ENCODE results near the gene KIRREL2. TPM values are rescaled to one million over a fixed set of nuclear protein-coding genes. Genes with fewer than 3 reads are reported as not detected.
A peak's percentile ranks its signal among the peaks of the same experiment; 100 is the strongest.

Gene KIRREL2
- total RNA-seq, 1 experiment from 2014 or later = 0.15 TPM

- no peaks in the 10 kb centered on the region for H3K36me3 ChIP-seq (ENCODE audit: insufficient read depth, low read length, poor library complexity, severe bottlenecking)
- no peaks in the 10 kb centered on the region for H3K27me3 ChIP-seq (replicated peaks; ENCODE audit: insufficient read depth, low read depth, low read length, poor library complexity)
- no peaks in the 10 kb centered on the region for H3K9me3 ChIP-seq (ENCODE audit: low read depth, low read length, poor library complexity, severe bottlenecking)
- TF ChIP-seq, protein P1, sequence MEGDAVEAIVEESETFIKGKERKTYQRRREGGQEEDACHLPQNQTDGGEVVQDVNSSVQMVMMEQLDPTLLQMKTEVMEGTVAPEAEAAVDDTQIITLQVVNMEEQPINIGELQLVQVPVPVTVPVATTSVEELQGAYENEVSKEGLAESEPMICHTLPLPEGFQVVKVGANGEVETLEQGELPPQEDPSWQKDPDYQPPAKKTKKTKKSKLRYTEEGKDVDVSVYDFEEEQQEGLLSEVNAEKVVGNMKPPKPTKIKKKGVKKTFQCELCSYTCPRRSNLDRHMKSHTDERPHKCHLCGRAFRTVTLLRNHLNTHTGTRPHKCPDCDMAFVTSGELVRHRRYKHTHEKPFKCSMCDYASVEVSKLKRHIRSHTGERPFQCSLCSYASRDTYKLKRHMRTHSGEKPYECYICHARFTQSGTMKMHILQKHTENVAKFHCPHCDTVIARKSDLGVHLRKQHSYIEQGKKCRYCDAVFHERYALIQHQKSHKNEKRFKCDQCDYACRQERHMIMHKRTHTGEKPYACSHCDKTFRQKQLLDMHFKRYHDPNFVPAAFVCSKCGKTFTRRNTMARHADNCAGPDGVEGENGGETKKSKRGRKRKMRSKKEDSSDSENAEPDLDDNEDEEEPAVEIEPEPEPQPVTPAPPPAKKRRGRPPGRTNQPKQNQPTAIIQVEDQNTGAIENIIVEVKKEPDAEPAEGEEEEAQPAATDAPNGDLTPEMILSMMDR (conservative IDR thresholded peaks at IDR 0.05; ENCODE audit: low read depth, low read length) = no peak
- TF ChIP-seq EZH2 (IDR thresholded peaks at IDR 0.05; ENCODE audit: borderline replicate concordance, low read depth, low read length, poor library complexity, severe bottlenecking) = no peak
- ChIA-PET CTCF (interaction anchor here (0.7 kb wide), 1 partner anchor 25 kb away, joined by 7 read pairs; no protein-coding TSS in a partner anchor), POLR2A (ENCODE audit: low non-redundant PET) (no interaction called here)
- intact Hi-C loops (cut with micrococcal nuclease; ENCODE audit: unreplicated experiment) = no loop called here
- BruUV-seq (replicated peaks) = no TSS peak
- H3K4me1 ChIP-seq (ENCODE audit: insufficient read depth, low read length, poor library complexity, severe bottlenecking) = peaks cover 34% of the 10 kb centered on the region
- no peak overlapping the region for H3K4me3 ChIP-seq (ENCODE audit: low read depth, low read length, poor library complexity, severe bottlenecking)
- H3K27ac ChIP-seq (ENCODE audit: low read depth, low read length, poor library complexity, severe bottlenecking) = peak overlapping the region; percentile 21
- no peak for DNase-seq (ENCODE audit: low spot score)
These were observed 47.8 kb downstream of the KIRREL2 start for GRCh38 chr19:35904311-35905068.

GRCh38 chr19:35905178-35905727 is 48.5 kb downstream of the KIRREL2 start:
- no peaks in the 10 kb centered on the region for H3K9me3 ChIP-seq (ENCODE audit: low read depth, low read length, poor library complexity, severe bottlenecking)
- H3K27me3 ChIP-seq (replicated peaks; ENCODE audit: insufficient read depth, low read depth, low read length, poor library complexity) = no peaks in the 10 kb centered on the region
- peak overlapping the region; percentile 21 for H3K27ac ChIP-seq (ENCODE audit: low read depth, low read length, poor library complexity, severe bottlenecking)
- ChIA-PET POLR2A (ENCODE audit: low non-redundant PET) (interaction anchor here (0.7 kb wide), 1 partner anchor 9 kb away, joined by 4 read pairs; no protein-coding TSS in a partner anchor), CTCF (interaction anchor here (0.7 kb wide), 1 partner anchor 25 kb away, joined by 7 read pairs; no protein-coding TSS in a partner anchor)
- no peak overlapping the region for H3K4me3 ChIP-seq (ENCODE audit: low read depth, low read length, poor library complexity, severe bottlenecking)
- peak; percentile 25 for DNase-seq (ENCODE audit: low spot score)
- no peaks in the 10 kb centered on the region for H3K36me3 ChIP-seq (ENCODE audit: insufficient read depth, low read length, poor library complexity, severe bottlenecking)
- BruUV-seq (replicated peaks) = no TSS peak
- no peak for TF ChIP-seq EZH2 (IDR thresholded peaks at IDR 0.05; ENCODE audit: borderline replicate concordance, low read depth, low read length, poor library complexity, severe bottlenecking)
- TF ChIP-seq, protein P1 (conservative IDR thresholded peaks at IDR 0.05; ENCODE audit: low read depth, low read length) = no peak
- peaks cover 34% of the 10 kb centered on the region for H3K4me1 ChIP-seq (ENCODE audit: insufficient read depth, low read length, poor library complexity, severe bottlenecking)
- intact Hi-C loops (cut with micrococcal nuclease; ENCODE audit: unreplicated experiment) = no loop called here

DNA sequence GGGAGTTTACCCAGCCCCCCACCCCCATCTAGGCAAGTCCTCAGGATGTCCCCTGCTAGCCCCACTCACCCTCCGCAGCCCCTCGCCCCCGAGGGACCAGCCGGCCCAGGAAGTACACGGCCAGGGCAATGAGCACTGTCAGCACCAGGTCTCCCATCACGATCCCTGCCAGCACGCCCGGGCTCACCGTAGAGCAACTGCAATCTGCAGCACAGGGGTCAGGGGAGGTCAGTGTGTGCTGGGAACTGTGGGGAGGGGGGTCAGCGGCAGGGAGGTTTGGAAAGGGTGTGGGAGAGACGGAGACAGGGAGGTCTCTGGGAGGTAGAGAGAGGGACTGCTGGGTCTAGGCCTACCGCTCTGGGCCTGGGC is 50.6 kb downstream of the KIRREL2 start:
- no TSS peak for BruUV-seq (replicated peaks)
- no peak for DNase-seq (ENCODE audit: low spot score)
- Histone ChIP-seq H3K9me3 (ENCODE audit: low read depth, low read length, poor library complexity, severe bottlenecking) (no peaks in the 10 kb centered on the region), H3K27ac (ENCODE audit: low read depth, low read length, poor library complexity, severe bottlenecking) (no peak overlapping the region), H3K27me3 (replicated peaks; ENCODE audit: insufficient read depth, low read depth, low read length, poor library complexity) (no peaks in the 10 kb centered on the region), H3K4me3 (ENCODE audit: low read depth, low read length, poor library complexity, severe bottlenecking) (no peak overlapping the region), H3K36me3 (ENCODE audit: insufficient read depth, low read length, poor library complexity, severe bottlenecking) (no peaks in the 10 kb centered on the region), H3K4me1 (ENCODE audit: insufficient read depth, low read length, poor library complexity, severe bottlenecking) (peaks cover 15% of the 10 kb centered on the region)
- ChIA-PET POLR2A (ENCODE audit: low non-redundant PET) (interaction anchor here (0.5 kb wide), 1 partner anchor 51 kb away, joined by 3 read pairs; no protein-coding TSS in a partner anchor), CTCF (no interaction called here)
- no peak for TF ChIP-seq EZH2 (IDR thresholded peaks at IDR 0.05; ENCODE audit: borderline replicate concordance, low read depth, low read length, poor library complexity, severe bottlenecking)
- TF ChIP-seq, protein P1 (conservative IDR thresholded peaks at IDR 0.05; ENCODE audit: low read depth, low read length) = no peak
- intact Hi-C loops (cut with micrococcal nuclease; ENCODE audit: unreplicated experiment) = no loop called here
